NCI-H1048 (cell line): ENCODE data around the gene COX19.
"Not testable (repeated sequence)": the region's sequence is repeated elsewhere in the genome, so short reads cannot be mapped to it uniquely, and the experiment has no call there.

Source experiments
- DNase-seq: peaks from one replicate; lab custom pipeline; 2025; lab: John Stamatoyannopoulos, UW

Gene COX19

GRCh38 chr7:924541-925231 lies 50.7 kb downstream of the COX19 start:
- DNase-seq, result no peak

- not testable (repeated sequence) for DNase-seq
Measured at GRCh38 chr7:924042-924441, 51.3 kb downstream of the COX19 start.

GRCh38 chr7:923108-924041 lies 52.0 kb downstream of the COX19 start:
- no peak for DNase-seq

- no peak for DNase-seq
Measured at GRCh38 chr7:922334-923107, 52.8 kb downstream of the COX19 start.

- no peak for DNase-seq
Measured at GRCh38 chr7:921581-922333, 53.6 kb downstream of the COX19 start.

- no peak for DNase-seq
Measured at GRCh38 chr7:921071-921461, 54.3 kb downstream of the COX19 start.

- no peak for DNase-seq
Measured at GRCh38 chr7:920351-921070, 54.8 kb downstream of the COX19 start.

- DNase-seq, result no peak
Measured at GRCh38 chr7:919924-920341, 55.4 kb downstream of the COX19 start.

GRCh38 chr7:919114-919442 lies 56.3 kb downstream of the COX19 start:
- no peak for DNase-seq

GRCh38 chr7:918441-919113 lies 56.8 kb downstream of the COX19 start:
- no peak for DNase-seq

GRCh38 chr7:918118-918425 lies 57.3 kb downstream of the COX19 start:
- DNase-seq, result no peak

- no peak for DNase-seq
Measured at GRCh38 chr7:917255-918117, 57.9 kb downstream of the COX19 start.

GRCh38 chr7:916291-916941 lies 58.9 kb downstream of the COX19 start:
- no peak for DNase-seq
